DND-41 (cell line): ENCODE measurements around the gene MGME1.

Experiments used
- CTCF ChIP-seq: IDR thresholded peaks from 2 replicates; pipeline ENCODE4 v1.5.1; 2012; ENCODE audit warnings: borderline replicate concordance, low read length, moderate library complexity, mild to moderate bottlenecking; ENCODE audit not compliant: poor library complexity, severe bottlenecking; ENCODE audit errors: extremely low read depth
- EZH2 ChIP-seq: IDR thresholded peaks from 3 replicates; pipeline ENCODE4 v1.6.1; 2012; ENCODE audit warnings: borderline replicate concordance, low read depth, mild to moderate bottlenecking, moderate library complexity, low read length, inconsistent platforms; ENCODE audit not compliant: severe bottlenecking

GRCh38 chr20:18009116-18009515 is 40.3 kb downstream of the MGME1 start:
- TF ChIP-seq CTCF (no peak), EZH2 (no peak)
